ENCODE measurements around the gene ZSCAN21. TPM values are rescaled to one million over a fixed set of nuclear protein-coding genes. Genes with fewer than 3 reads are reported as not detected.

ZSCAN21 gene
- total and polyA plus RNA-seq, 7 donors, result 6.8 to 25.6 (median 12.2) TPM

GRCh38 chr7:100087055-100087750, 37.6 kb downstream of the ZSCAN21 start:
- Histone ChIP-seq H3K4me3 (no peak overlapping the region), H3K27ac (no peak overlapping the region), H3K36me3 (ENCODE audit: insufficient read depth in 1 of 2, low read depth in 1 of 2) (peaks cover 0 to 22% of the 10 kb centered on the region in 2 donors), H3K27me3 (ENCODE audit: insufficient read depth in 3 of 3, low read length in 2 of 3) (no peaks in the 10 kb centered on the region), H3K9me3 (no peaks in the 10 kb centered on the region), H3K4me1 (peaks cover 12% of the 10 kb centered on the region)
- no peak for DNase-seq
- ATAC-seq, result no peak
- TF ChIP-seq CTCF (IDR thresholded peaks at IDR 0.05), result no peak
- intact Hi-C loops (cut with DNase I), result loop anchor here in 1 of 2 donors (5.0 kb wide), 1 partner anchor 40 kb away; the partner anchor contains the start of gene MBLAC1
- 83 to 85% (median 85%) methylated on average over 10 of the region's 10 CpGs for WGBS, 3 donors

GRCh38 chr7:100088095-100088620, 38.6 kb downstream of the ZSCAN21 start:
- peaks cover 14% of the 10 kb centered on the region for H3K4me1 ChIP-seq
- WGBS, 3 donors, result 75 to 82% (median 76%) methylated on average over 11 of the region's 11 CpGs
- ATAC-seq, result peak in 2 of 4 donors; percentile 14 to 25
- H3K9me3 ChIP-seq, result no peaks in the 10 kb centered on the region
- peaks cover 4 to 31% of the 10 kb centered on the region in 2 donors for H3K36me3 ChIP-seq (ENCODE audit: insufficient read depth in 1 of 2, low read depth in 1 of 2)
- DNase-seq, result no peak
- H3K4me3 ChIP-seq, result peak overlapping the region; percentile 85
- H3K27me3 ChIP-seq (ENCODE audit: insufficient read depth in 3 of 3, low read length in 2 of 3), result no peaks in the 10 kb centered on the region
- H3K27ac ChIP-seq, result peak overlapping the region; percentile 90
- intact Hi-C loops (cut with DNase I), result loop anchor here in 1 of 2 donors (5.0 kb wide), 1 partner anchor 39 kb away; the partner anchor contains the start of gene MBLAC1
- no peak for TF ChIP-seq CTCF (IDR thresholded peaks at IDR 0.05)

- Histone ChIP-seq H3K9me3 (no peaks in the 10 kb centered on the region), H3K4me1 (peaks cover 20% of the 10 kb centered on the region), H3K27me3 (ENCODE audit: insufficient read depth in 3 of 3, low read length in 2 of 3) (no peaks in the 10 kb centered on the region), H3K27ac (peak within 1 kb of the TSS; percentile 90), H3K36me3 (ENCODE audit: insufficient read depth in 1 of 2, low read depth in 1 of 2) (peaks cover 4 to 38% of the 10 kb centered on the region in 2 donors), H3K4me3 (peak within 1 kb of the TSS; percentile 85)
- intact Hi-C loops (cut with DNase I), result loop anchor here in 1 of 2 donors (5.0 kb wide), 1 partner anchor 38 kb away; the partner anchor contains the start of gene MBLAC1
- TF ChIP-seq CTCF (IDR thresholded peaks at IDR 0.05), result no peak
- 0 to 1% (median 0%) methylated on average over 63 to 68 of the region's 68 CpGs for WGBS, 3 donors
- DNase-seq (peak; percentile 90 to 94), ATAC-seq (peak; percentile 85 to 95 (median 92))
Observed at GRCh38 chr7:100088621-100089457, 39.3 kb downstream of the ZSCAN21 start, which contains the start of gene COPS6. TSS of gene COPS6 (plus strand) at chr7:100088969. CDS start at chr7:100088991, 22 bp downstream.

- no peak for TF ChIP-seq CTCF (IDR thresholded peaks at IDR 0.05)
- ATAC-seq (no peak), DNase-seq (no peak)
- Histone ChIP-seq H3K4me1 (peaks cover 21% of the 10 kb centered on the region), H3K27me3 (ENCODE audit: insufficient read depth in 3 of 3, low read length in 2 of 3) (no peaks in the 10 kb centered on the region), H3K4me3 (peak overlapping the region; percentile 85), H3K27ac (peak overlapping the region; percentile 90), H3K36me3 (ENCODE audit: insufficient read depth in 1 of 2, low read depth in 1 of 2) (peaks cover 4 to 46% of the 10 kb centered on the region in 2 donors), H3K9me3 (no peaks in the 10 kb centered on the region)
- intact Hi-C loops (cut with DNase I), result loop anchor here (5.0 kb wide), 1 partner anchor 38 kb away; the partner anchor contains the start of gene MBLAC1 (in 2 of the 2)
- WGBS, 3 donors, result 23 to 29% (median 25%) methylated on average over 7 of the region's 7 CpGs
Observed at GRCh38 chr7:100089458-100090196, 40.1 kb downstream of the ZSCAN21 start.
